HG03095 (cell line): Measurements from ENCODE around the gene PASD1.

Source experiments
- ATAC-seq: cut with Tn5 transposase; IDR thresholded peaks from one replicate; pipeline ENCODE4 v1.9.1; 2021; ENCODE audit warnings: moderate library complexity; ENCODE audit not compliant: unreplicated experiment

The PASD1 gene

GRCh38 chrX:151700581-151700980 is 137.1 kb downstream of the PASD1 start:
- ATAC-seq, result no peak

DNA sequence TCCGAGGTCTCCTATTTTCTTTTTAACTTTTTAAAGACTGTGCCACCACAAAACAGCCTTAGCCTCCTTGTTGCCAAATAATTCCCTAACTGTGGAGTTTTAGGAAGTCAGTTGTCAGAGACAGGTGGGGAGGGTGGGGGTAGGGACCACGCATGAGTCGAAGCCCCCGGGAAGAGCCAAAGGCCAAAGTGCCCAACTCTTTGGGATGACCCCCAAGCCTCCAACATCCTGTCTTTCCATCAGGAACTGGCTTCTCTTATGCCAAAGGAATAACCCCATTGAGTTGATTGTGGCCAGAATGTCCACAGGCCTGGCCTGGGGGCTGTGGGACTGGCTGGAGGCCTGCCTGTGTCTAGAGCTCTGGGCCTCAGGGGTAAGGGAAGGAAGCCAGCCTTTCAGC is 137.6 kb downstream of the PASD1 start:
- no peak for ATAC-seq

DNA sequence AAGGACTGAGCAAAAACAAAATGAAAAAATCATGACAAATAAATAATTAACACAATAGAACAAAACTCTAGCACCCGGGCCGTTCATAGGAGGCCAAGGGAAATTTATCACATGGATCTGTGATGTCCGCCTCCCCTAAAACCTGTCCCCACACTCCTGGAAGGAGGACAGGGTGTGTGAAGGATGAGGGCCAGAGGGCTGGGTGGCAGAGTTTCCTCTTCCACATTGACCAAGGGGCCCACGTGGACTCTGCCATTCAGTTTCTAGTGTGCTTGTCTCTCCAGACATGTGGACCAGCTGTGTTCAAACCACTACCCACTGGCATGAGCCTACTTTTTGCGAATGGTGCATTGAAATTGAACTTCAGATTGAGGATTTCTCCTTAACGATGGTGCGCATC is 138.1 kb downstream of the PASD1 start:
- ATAC-seq, result no peak

- ATAC-seq, result no peak
Observed at GRCh38 chrX:151702026-151702714, 138.7 kb downstream of the PASD1 start.

- ATAC-seq, result no peak
Observed at GRCh38 chrX:151702741-151703340, 139.4 kb downstream of the PASD1 start.

- ATAC-seq, result no peak
Observed at GRCh38 chrX:151703487-151703886, 140.0 kb downstream of the PASD1 start.

DNA sequence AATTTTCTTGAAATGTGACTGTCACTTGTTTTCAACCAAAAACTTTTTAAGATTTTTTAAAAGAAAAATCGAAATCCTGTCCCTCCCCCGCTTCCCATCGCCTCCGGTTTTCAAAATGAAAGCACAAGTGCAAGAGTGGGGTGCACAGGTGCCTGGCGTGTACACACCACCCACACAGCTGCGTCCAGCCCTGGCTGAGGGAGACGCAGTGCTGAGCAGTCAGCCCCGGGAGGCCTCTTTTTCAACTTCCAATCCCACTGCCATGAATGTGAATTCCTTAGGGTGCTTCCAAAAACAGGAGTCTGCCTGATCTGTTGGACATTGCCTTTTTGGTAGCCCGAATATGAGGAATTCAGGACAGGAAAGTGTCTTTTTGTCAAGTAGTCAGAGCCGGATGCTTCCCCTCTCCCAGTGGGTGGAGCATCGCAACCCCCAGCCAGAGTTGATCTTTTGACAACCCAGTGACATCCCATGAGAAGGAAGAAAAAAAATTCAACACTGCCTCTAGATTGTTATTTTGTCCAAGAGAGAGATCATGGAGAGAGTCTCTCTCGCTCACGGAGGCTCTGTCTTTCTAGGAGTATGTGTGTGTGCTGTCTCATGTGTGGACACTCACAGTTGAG is 140.7 kb downstream of the PASD1 start:
- no peak for ATAC-seq

GRCh38 chrX:151708821-151709220 is 145.3 kb downstream of the PASD1 start:
- no peak for ATAC-seq

GRCh38 chrX:151710457-151710856 is 147.0 kb downstream of the PASD1 start:
- ATAC-seq, result no peak

DNA sequence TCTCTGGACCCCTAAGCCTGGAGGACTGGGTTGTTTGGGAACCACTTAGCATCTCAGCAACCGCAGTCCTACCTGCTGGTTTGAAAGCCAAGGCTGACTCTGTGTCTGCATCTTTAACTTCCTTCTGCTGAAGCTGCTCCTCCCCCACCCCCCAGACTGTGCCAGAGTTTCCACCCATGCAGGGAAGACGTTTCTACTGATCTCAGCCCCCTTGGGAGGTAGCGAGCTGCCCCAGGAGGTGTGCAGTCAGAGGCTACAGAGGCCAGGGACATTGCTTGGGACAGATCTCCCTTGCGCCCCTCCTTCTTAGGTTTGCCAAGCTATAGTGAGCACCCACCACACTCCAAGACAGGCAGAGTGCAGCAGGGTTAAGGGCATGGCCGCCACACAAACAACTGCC is 147.7 kb downstream of the PASD1 start:
- ATAC-seq, result no peak

- no peak for ATAC-seq
Observed at GRCh38 chrX:151711787-151712186, 148.3 kb downstream of the PASD1 start.

GRCh38 chrX:151712253-151712652 is 148.8 kb downstream of the PASD1 start:
- ATAC-seq, result no peak

GRCh38 chrX:151713849-151714248 is 150.4 kb downstream of the PASD1 start:
- no peak for ATAC-seq

GRCh38 chrX:151714362-151714761 is 150.9 kb downstream of the PASD1 start:
- ATAC-seq, result no peak

GRCh38 chrX:151715752-151716151 is 152.3 kb downstream of the PASD1 start, which contains the start of gene FATE1:
TSS of gene FATE1 (plus strand) at chrX:151716035. CDS start at chrX:151716120, 85 bp downstream.
- no peak for ATAC-seq

GRCh38 chrX:151722241-151722846 is 158.9 kb downstream of the PASD1 start:
- no peak for ATAC-seq

GRCh38 chrX:151723156-151723760 is 159.8 kb downstream of the PASD1 start:
- ATAC-seq, result no peak

- ATAC-seq, result no peak
Observed at GRCh38 chrX:151724563-151725337, 161.3 kb downstream of the PASD1 start.

- ATAC-seq, result no peak
Observed at GRCh38 chrX:151725338-151725614, 161.8 kb downstream of the PASD1 start.
